ENCODE measurements around the gene SPON1.

DNA sequence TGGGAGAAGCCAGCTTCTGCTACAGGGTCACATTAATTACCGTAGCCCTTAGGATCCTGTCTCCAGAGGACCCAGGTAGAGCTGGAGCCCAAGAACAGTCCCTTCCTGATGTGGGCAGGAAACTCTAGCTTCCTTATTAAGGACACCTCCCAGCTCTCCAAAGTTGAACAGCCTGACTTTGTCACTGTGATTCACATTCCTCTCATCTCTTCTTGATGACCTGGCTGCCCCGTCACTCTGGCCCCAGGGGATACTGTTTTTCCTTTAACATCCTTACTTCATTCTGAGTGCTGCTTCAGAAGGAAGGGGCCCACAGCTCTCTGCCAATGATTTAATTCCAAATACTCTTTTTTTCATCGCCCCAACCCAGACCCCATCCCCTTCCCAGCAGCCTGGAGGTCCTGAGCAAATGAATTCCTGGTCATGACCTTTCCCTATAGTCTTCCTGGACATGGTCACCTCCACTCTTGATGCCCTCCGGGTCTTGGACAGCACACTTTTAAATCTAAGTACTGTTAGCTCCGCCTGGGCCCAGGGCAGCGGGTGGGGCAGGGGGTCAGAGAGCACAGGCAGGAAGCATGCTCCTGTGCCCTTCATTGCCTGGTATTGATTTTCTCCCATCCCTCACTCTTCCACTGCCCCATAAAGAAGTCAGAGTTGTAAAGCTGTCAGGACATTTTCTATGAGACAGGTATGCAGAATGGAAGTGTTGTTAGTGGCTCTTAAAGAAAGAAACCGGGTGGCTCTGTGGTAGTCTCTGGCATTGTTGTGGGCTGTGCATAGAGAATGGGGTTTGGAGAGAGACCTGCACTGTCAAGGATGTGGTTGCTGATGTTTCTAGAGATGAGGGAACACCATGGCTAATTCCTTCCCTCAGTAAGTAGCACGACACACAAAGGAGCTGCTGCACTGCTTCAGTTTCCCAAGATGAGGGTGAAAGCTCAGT lies 22.3 kb upstream of the SPON1 start:
- TF ChIP-seq CTCF (IDR thresholded peaks at IDR 0.05): no peak
- no peak for TF ChIP-seq JUNB (IDR thresholded peaks at IDR 0.05)
- TF ChIP-seq RAD21 (conservative IDR thresholded peaks at IDR 0.05 in 1 of 2, IDR thresholded peaks at IDR 0.05 in 1 of 2): no peak
- TF ChIP-seq NFE2L2 (conservative IDR thresholded peaks at IDR 0.05; ENCODE audit: low read length): no peak
- TF ChIP-seq CEBPB (IDR thresholded peaks at IDR 0.05): no peak
- TF ChIP-seq RCOR1 (IDR thresholded peaks at IDR 0.05; ENCODE audit: low read depth, low read length): no peak
- no peak for TF ChIP-seq SREBF2 (IDR thresholded peaks at IDR 0.05)
- no peak for TF ChIP-seq MAX (IDR thresholded peaks at IDR 0.05)
- TF ChIP-seq, protein P1, sequence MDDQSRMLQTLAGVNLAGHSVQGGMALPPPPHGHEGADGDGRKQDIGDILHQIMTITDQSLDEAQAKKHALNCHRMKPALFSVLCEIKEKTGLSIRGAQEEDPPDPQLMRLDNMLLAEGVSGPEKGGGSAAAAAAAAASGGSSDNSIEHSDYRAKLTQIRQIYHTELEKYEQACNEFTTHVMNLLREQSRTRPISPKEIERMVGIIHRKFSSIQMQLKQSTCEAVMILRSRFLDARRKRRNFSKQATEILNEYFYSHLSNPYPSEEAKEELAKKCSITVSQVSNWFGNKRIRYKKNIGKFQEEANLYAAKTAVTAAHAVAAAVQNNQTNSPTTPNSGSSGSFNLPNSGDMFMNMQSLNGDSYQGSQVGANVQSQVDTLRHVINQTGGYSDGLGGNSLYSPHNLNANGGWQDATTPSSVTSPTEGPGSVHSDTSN (IDR thresholded peaks at IDR 0.05): no peak

Measured in A549 (cell line).